Femur (tissue), 1 donor: ENCODE measurements around the gene FAM163B.
A peak's percentile ranks its signal among the peaks of the same experiment; 100 is the strongest.

Experiments
- DNase-seq: peaks from one replicate; pipeline ENCODE4 v3.0.0-alpha.2; 2017

FAM163B gene

GRCh38 chr9:133579601-133580418, 29.4 kb downstream of the FAM163B start:
- DNase-seq, result no peak

- DNase-seq, result no peak
Measured at GRCh38 chr9:133578524-133579441, 30.4 kb downstream of the FAM163B start.

DNA sequence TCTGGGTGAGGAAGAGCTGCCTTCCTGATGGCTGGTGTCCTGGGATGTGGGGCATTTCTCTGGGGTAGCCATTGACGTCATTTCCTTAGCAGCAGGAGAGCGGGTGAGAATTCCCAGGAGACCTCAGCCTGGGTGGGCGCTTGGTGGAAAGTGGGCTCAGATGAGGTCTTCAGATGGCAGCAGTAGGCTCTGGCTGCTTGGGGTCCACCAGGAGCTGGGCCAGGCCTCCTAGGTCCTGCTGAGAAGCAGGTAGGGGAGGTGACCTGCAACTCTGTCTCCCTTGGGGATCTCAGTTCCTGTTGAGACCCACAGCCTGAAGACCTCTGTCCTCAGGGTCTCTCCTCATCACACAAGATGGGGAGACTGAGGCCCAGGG, 31.5 kb downstream of the FAM163B start:
- no peak for DNase-seq

DNA sequence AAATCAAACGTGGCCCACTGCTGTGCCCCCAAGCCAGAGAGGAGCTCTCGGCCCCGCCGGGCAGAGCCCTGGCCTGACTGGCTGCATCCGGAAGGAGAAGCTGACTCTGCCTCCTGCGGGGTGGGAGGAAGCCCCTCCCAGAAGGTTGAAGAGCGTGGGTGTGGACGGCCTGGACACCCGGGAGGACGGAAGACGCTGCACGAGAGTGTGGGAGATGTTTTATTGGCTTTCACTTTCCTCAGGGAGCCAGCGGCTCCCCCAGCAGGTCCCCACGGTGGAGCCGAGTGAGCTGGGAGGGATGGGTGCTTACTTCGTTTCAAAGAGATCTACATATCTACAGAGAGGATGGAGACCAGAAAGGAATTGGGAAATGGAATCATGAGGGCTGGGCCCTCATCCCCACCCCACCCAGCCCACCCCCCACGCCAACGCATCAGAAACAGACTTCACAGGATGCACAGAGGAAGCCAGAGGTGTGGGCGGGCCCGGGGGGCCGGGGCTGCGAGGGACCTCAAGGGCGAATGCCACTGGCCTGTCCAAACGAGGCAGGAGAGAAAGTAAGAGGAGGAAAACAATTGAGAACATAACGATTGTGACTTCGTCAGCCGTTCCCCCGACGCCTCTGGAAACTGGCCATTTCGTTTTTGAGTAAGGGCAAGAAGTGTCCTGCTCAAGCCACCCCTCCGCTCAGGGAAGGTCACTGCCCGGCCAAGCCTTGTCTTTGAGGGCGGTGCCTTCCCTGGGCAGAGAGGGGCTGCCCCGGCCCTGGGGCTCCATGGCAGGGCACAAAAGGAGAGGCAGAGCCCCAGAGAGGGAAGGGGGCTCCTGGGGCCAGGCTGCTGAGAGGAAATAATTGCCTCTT, 32.1 kb downstream of the FAM163B start:
- no peak for DNase-seq

DNA sequence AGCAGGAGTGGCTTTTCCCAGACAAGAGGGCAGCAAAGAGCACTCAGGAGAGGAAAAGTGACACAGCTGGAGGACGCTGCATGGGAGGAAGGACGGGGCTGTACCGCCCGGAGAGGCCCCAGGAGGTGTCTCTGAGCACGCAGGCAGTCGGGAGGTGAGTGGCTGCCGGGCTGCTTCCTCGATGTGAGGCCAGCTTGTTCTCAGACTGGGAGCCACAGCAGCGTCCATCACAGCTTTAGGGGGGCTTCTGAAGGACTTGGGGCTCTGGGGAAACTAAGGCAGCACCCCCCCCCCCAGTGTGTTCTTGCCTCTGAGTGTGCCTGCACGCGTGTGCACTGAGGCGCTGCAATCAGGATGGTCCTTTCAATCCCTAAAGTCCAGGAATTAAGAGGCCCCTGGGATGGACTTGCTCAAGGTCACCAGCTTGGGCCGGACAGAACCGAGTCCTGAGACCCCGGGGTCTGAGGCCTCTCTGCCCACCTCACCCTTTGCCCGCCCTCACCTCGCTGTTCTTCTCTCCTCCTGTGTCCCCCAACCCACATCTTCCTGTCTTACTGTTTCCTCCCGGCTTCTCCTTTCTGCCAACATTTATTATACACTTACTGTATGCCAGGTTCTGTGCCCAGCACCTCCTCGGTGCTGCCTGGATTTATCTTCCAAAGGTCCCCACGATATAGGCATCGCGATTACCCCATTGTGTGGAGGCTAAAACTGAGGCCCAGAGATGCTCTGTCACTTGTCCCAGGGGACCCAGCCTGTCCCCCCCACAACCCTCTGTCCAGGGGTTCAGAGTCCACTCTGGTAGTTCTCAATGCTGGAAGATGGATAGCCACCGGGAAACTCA, 32.9 kb downstream of the FAM163B start:
- DNase-seq, result no peak

DNA sequence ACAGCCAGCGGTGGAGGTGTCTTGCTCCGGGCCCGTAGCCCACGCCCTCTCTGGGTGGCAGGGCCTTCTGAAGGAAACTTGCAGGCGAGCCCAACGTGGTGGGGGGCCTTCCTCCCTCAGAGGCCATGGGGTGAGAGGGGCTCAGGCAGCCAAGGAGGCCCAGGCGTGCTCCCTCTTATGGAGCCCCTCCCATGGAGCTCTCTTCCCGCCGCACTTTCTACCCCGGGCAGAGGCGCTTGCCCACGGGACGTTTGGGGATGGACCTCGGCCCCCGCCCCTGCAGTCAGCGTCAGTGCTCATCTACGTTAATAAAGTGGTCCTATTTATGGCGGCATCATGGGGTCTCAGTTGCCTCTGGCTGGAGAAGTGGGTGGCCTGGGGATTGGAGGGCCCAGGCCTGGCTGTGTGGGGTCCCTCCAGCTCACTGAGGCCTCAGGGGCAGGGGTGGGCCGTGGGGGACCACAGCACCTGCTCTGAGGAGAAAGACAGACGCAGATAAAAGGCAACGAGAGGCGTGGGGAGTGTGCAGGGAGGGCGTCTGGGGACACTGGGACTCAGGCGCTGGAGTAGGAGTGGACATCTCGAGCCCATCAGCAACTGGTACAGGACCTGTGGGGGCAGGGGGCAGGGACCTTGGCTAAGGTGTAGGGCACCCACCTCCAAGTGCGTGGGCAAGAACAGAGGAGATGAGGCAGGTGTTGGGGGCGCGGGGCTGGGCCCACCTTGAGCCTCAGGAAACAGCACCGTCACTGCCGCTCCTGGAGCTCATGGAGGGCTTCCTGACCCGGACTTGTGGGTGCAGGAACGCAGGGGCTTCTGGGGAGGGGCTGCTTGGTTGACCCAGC, 33.8 kb downstream of the FAM163B start:
- DNase-seq, result no peak

- no peak for DNase-seq
Measured at GRCh38 chr9:133574771-133575170, 34.4 kb downstream of the FAM163B start.

- no peak for DNase-seq
Measured at GRCh38 chr9:133573791-133574515, 35.2 kb downstream of the FAM163B start.

GRCh38 chr9:133572821-133573361, 36.3 kb downstream of the FAM163B start:
- DNase-seq, result peak; percentile 80

DNA sequence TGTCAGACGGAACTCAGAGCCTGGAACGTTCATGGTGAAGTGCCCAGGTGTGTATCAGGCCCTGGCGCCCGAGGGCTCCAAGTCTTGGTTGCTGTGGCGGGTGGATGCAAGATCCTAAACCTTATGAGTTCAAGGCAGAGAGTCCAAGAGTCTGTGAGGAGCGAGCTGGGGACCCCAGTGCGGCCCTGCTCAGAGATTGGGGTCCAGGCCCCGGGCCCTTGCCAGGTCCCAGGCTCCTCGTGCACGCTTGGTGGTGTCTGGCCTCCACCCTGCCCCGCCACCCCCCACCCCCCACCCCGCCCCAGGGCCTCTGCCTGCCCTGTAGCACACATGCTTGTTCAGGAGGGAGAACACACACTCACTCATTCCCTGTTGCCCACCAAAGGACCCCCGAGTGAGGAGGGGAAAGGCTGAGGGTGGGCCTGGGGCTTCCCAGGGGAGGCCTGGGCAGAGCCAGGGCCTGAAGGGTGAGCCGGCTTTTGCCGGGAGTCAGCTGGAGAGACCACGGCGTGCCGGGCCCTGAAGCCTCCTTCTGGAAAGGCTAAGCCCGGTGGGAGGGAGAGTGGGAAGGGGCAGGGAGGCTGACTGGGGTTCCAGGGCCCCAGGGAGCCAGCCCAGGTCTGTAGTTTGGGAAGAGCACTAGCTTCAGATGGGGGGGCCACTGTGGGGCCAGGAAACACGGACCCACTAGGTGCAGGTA, 37.1 kb downstream of the FAM163B start:
- no peak for DNase-seq

GRCh38 chr9:133571391-133571890, 37.7 kb downstream of the FAM163B start:
- no peak for DNase-seq

DNA sequence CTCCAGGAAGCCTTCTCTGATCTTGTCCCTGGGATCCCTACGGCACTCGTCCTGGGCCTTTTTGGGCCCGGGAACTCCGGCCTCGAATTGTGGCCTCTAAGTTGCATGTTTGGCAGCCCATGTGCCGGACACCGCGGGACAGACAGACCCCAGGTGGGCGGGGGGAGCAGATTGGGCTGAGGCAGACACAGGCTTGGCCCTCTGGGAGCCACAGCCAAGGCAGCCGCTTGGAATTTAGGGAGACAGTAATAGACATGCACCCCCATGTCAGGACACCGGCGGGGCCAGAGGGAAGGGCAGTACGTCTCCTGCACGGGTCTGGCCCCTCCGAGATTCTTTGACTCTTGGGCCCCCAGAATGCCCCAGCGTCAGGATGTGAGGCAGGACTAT, 38.5 kb downstream of the FAM163B start:
- no peak for DNase-seq

- no peak for DNase-seq
Measured at GRCh38 chr9:133569891-133570690, 39.1 kb downstream of the FAM163B start.

DNA sequence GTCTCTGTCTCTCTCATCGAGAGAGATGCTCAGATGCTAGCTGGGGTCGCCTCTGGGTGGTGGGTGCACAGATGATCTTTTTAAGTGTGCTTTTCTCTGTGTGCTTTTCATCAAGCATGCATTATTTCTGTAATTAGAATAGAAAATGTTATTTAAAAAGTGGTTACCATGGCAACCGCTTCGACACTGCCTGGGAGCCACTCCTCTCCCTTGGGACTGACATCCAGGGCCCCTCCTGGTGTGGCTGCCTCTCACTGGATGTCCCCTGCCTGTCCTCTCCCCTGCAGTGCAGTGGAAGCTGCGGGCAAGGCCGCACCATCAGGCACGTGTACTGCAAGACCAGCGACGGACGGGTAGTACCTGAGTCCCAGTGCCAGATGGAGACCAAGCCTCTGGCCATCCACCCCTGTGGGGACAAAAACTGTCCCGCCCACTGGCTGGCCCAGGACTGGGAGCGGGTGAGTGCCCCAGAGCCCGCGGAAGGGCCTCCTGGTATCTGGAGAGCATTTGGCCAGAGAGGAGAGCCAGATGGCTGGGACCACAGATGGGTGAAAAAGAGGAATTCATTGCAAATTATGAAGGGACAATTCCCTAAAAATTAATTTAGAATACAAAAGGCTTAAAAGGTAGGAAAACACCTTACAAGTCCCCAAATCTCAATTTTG, 39.9 kb downstream of the FAM163B start:
- DNase-seq, result no peak

DNA sequence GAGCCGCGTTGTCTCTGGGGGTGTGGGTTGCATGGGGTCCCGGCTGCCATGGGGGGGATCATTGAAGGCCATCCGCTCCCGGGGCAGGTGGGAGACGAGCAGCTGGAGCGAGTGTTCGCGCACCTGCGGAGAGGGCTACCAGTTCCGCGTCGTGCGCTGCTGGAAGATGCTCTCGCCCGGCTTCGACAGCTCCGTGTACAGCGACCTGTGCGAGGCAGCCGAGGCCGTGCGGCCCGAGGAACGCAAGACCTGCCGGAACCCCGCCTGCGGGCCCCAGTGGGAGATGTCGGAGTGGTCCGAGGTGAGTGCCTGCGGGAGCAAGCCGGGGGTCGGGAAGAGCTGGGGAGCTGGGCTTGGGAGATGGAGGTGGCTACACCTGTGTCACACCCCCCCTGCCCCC, 41.0 kb downstream of the FAM163B start:
- DNase-seq, result no peak

DNA sequence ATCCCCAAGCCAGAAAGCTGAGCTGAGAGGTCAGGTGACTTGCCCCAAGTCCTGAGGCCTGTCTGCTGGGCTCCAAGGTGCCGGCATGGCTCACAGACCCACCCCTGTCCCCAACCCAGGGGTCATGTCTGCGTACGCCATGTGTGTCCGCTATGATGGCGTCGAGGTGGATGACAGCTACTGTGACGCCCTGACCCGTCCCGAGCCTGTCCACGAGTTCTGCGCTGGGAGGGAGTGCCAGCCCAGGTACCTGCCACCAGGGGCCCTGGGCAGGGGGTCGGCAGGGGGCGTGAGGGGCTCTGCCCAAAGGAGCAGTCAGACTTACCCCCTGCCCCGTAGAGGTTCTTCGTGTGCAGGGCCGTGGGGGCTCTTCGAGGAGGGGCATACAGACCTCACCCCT, 42.4 kb downstream of the FAM163B start:
- DNase-seq, result no peak

DNA sequence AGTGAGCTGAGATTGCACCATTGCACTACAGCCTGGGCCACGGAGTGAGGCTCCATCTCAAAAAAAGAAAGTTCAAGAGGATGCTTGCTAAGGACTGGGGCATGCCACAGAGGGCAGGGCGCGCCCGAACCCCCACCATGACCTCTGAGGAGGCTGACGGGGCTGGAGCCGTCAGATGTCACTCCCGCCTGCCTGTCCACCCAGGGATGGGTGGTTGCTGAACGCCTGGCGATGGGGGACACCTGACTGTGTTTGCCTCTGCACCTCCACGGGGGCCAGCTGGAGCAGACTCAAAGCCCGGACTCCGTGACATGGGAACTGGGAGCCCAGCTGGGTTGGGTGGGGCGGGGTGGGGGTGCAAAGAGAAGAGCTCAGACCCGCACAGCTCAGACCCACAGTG, 42.8 kb downstream of the FAM163B start:
- DNase-seq, result no peak
